ENCODE measurements around the gene CLPSL1. TPM values are rescaled to one million over a fixed set of nuclear protein-coding genes. Genes with fewer than 3 reads are reported as not detected.

The CLPSL1 gene
- total RNA-seq, 2 donors from 2014 or later, result not detected

DNA sequence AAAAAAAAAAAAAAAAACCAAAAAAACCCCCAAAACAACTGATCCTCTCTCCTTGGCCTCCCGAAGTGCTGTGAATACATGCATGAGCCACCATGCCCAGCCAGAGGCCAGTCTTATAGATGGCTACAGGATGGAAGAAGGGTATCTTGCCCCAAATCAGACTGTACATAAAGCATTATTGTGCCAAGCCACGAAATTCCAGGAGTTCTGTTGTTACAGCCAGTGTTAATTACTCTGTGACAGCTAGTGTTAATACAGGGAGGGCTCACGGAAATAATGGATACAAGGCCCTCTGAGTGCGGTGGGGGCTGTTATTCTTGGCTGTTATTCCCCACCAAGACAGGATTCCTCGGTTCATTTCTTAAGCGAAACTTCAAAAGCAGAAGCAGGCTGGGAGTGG, 5.8 kb upstream of the CLPSL1 start:
- H3K36me3 Mint-ChIP-seq (ENCODE audit: low read depth), result peaks cover 7% of the 10 kb centered on the region
- no peaks in the 10 kb centered on the region for H3K9me3 ChIP-seq (ENCODE audit: control insufficient read depth, low read length, poor library complexity, severe bottlenecking)
- ATAC-seq (no peak), DNase-seq (no peak)
- peaks cover 14% of the 10 kb centered on the region for H3K4me1 Mint-ChIP-seq
- H3K4me3 Mint-ChIP-seq, result no peak overlapping the region
- no peak overlapping the region for H3K27ac Mint-ChIP-seq
- peaks cover 33% of the 10 kb centered on the region for H3K27me3 Mint-ChIP-seq

DNA sequence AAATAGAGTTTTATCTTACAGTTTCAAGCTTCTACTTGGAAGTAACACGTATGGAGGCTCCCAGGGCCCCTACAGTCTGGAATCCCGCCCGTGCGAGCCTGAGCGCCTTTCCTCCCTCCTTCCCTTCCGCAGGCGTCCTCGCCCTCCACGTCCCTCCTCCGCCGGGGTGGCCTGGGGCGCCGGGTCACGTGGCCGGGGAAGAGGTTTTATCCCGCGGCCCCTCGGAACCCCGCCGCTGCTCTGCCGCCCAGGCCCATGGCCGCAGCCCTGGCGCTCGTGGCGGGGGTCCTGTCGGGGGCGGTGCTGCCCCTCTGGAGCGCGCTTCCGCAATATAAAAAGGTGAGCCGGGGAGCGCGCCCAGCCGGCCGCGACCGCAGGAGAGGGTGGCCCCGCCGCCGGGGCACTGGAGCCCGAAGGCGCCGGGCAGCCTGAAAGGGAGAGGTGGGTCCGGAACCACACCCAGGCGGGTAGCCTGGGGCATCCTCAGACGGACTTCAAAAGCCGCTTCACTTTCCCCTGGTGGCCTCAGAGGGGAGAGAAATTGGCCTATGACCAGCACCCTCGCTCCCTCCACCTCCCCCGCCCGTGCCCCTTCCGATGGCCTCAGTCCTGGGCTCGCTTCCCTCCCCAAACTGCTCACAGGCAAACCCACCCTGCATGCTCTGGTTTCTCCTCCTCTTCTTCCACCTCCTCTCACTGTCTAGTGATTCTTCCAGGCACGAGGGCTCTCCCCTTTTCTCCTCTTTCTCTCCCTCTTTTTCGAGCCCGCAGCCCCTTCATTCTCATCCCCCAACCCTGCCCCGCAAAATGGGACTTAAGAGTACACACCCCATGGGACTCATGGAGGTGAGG, 4.2 kb upstream of the CLPSL1 start, which contains the start of gene CLPSL2:
Gene CLPSL2, plus strand, starts transcription at position 235 of the 852 bp plus-strand sequence. Its CDS starts 21 bp downstream, at position 256.
- Mint-ChIP-seq H3K4me3 (peak within 1 kb of the TSS; percentile 87), H3K27me3 (peaks cover 39% of the 10 kb centered on the region), H3K4me1 (peaks cover 14% of the 10 kb centered on the region), H3K27ac (no peak within 1 kb of the TSS), H3K36me3 (ENCODE audit: low read depth) (peaks cover 7% of the 10 kb centered on the region)
- ATAC-seq (peak; percentile 32), DNase-seq (no peak)
- H3K9me3 ChIP-seq (ENCODE audit: control insufficient read depth, low read length, poor library complexity, severe bottlenecking), result no peaks in the 10 kb centered on the region

DNA sequence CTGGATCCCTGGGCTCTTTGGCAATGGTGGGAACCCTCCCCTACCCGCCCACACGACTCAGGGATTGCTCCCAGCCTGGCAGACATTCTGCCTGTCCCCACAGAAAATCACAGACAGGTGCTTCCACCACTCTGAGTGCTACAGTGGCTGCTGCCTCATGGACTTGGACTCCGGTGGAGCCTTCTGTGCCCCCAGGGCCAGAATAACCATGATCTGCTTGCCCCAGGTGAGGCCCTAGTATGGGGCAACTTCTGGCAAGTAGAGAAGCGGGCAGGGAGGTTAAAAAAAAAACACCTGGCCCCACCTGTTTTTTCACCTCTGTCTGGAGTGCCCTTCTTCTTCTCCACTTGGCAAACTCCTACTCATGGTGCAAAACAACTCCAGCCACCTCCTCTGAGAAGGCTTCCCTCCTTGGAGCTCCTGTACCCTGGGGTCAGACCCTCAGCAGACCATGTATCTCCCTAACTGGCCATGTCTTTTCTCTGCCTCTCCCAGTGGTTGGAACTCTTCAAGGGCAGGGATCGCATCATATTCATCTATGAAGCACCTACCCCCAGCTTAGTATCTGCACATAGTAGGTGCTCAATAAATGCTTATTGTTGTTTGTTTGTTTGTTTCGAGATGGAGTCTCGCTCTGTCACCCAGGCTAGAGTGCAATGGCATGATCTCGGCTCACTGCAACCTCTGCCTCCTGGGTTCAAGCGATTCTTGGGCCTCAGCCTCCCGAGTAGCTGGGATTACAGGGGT, 3.3 kb upstream of the CLPSL1 start:
- DNase-seq, result no peak
- H3K9me3 ChIP-seq (ENCODE audit: control insufficient read depth, low read length, poor library complexity, severe bottlenecking), result no peaks in the 10 kb centered on the region
- peaks cover 4% of the 10 kb centered on the region for H3K36me3 Mint-ChIP-seq (ENCODE audit: low read depth)
- H3K27me3 Mint-ChIP-seq, result peaks cover 48% of the 10 kb centered on the region
- H3K4me1 Mint-ChIP-seq, result peaks cover 11% of the 10 kb centered on the region
- H3K27ac Mint-ChIP-seq, result no peak overlapping the region
- H3K4me3 Mint-ChIP-seq, result peak overlapping the region; percentile 81
- ATAC-seq, result no peak

DNA sequence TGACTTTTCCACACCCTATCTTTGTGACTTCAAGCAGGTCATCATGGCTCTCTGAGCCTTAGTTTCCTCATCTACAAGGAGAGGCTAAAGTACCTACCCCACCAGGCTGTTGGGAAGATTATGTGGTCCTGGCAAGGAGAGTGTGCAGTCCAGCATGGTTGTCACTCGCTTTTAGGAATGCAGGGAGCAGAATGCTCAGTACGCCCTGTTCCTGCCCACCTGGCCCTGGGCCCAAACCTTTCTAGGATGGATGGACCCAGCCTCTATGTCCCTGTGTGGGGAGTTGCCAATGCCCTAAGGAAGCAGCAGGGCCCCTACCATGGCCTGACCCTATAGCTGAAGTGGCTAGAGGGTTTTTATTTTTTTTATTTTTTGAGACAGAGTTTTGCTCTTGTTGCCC, 2.4 kb upstream of the CLPSL1 start:
- no peak overlapping the region for H3K27ac Mint-ChIP-seq
- H3K9me3 ChIP-seq (ENCODE audit: control insufficient read depth, low read length, poor library complexity, severe bottlenecking), result no peaks in the 10 kb centered on the region

DNA sequence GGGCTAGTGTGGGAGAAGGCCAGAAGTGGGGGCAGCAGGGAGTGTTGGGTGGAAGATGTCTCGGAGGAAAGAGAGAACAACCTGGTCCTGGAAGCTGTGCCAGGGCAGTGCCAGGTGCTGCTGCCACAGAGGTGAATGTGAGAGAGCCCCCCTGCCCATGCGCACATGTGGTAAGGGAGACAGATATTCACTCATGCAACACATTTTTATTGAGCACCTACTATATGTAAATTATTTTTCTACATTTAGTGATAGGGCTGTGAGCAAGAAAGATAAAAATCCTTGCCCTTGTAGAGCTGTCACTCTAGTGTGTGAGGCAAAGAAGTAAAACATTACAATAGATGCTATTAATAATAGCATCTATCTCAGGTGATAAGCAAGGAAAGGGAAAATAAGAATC, 471 bp downstream of the CLPSL1 start:
- Mint-ChIP-seq H3K27me3 (peaks cover 54% of the 10 kb centered on the region), H3K4me1 (peaks cover 8% of the 10 kb centered on the region), H3K4me3 (no peak overlapping the region), H3K27ac (no peak overlapping the region), H3K36me3 (ENCODE audit: low read depth) (peaks cover 2% of the 10 kb centered on the region)
- DNase-seq (no peak), ATAC-seq (no peak)
- H3K9me3 ChIP-seq (ENCODE audit: control insufficient read depth, low read length, poor library complexity, severe bottlenecking), result no peaks in the 10 kb centered on the region

More for the DNA sequence above, 2.4 kb upstream of the CLPSL1 start:
- DNase-seq (no peak), ATAC-seq (no peak)
- Mint-ChIP-seq H3K36me3 (ENCODE audit: low read depth) (peaks cover 4% of the 10 kb centered on the region), H3K4me1 (peaks cover 11% of the 10 kb centered on the region), H3K4me3 (no peak overlapping the region), H3K27me3 (peaks cover 49% of the 10 kb centered on the region)

DNA sequence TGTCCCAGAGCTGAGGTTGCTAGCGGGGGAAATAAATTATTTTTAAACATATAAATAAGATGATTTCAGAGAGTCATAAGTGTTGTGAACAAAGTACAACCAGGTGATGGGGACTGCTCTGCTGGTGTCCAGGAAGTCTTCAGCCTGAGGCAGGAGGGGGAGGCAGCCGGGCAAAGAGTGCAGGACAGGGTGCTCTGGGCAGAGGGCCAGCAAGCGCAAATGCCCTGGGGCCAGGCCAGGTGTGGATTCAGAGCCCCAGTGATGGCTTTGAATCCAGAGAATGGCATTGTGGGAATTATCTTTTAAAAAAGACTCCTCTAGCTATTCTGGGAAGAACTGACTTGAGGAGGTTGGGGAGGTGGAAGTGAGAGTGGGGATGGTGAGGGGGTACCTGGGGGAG, 1.6 kb downstream of the CLPSL1 start:
- Mint-ChIP-seq H3K27ac (no peak overlapping the region), H3K4me1 (peaks cover 5% of the 10 kb centered on the region), H3K4me3 (no peak overlapping the region), H3K27me3 (peaks cover 63% of the 10 kb centered on the region), H3K36me3 (ENCODE audit: low read depth) (peaks cover 2% of the 10 kb centered on the region)
- DNase-seq (no peak), ATAC-seq (no peak)
- no peaks in the 10 kb centered on the region for H3K9me3 ChIP-seq (ENCODE audit: control insufficient read depth, low read length, poor library complexity, severe bottlenecking)

DNA sequence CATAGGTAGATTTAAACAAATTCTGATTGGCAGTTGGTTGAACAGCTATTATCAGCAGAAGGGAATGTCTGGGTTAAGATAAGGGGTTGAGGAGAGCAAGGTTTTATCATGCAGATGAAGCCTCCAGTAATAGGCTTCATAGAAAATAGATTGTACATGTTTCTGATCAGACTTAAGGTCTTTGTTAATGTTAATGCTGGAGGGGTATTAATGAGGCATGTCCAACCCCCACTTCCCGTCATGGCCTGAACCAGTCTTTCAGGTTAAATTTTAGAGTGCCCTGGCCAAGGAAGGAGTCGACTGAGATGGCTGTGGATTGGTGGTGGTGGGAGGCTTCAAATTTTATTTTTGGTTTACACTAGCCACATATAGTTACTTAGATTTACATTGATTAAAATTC, 3.4 kb downstream of the CLPSL1 start:
- no peaks in the 10 kb centered on the region for H3K9me3 ChIP-seq (ENCODE audit: control insufficient read depth, low read length, poor library complexity, severe bottlenecking)
- peaks cover 65% of the 10 kb centered on the region for H3K27me3 Mint-ChIP-seq

DNA sequence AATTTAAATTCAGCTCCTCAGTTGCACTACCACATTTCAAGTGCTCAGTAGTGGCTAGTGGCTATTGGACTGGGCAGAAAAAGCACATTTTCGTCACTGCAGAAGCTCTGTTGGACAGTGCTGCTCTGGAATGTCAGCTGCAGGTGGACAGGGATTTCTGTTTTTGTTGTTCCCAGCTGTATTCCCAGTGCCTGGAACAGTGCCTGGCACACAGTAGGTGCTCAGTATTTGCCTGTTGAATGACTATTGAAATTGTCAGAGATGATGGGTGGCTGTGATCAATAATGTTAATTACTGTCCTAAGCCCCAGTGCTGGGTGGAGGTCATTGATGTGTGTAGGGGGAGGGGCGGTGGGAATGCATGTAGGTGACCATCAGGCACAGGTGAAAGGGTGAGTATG, 5.5 kb downstream of the CLPSL1 start:
- ATAC-seq, result no peak
- H3K9me3 ChIP-seq (ENCODE audit: control insufficient read depth, low read length, poor library complexity, severe bottlenecking), result no peaks in the 10 kb centered on the region
- Mint-ChIP-seq H3K36me3 (ENCODE audit: low read depth) (peaks cover 2% of the 10 kb centered on the region), H3K4me3 (no peak overlapping the region), H3K27me3 (peaks cover 73% of the 10 kb centered on the region), H3K27ac (no peak overlapping the region), H3K4me1 (no peaks in the 10 kb centered on the region)
- no peak for DNase-seq

More for the DNA sequence above, 3.4 kb downstream of the CLPSL1 start:
- H3K4me3 Mint-ChIP-seq, result no peak overlapping the region
- H3K27ac Mint-ChIP-seq, result no peak overlapping the region
- H3K4me1 Mint-ChIP-seq, result peaks cover 3% of the 10 kb centered on the region
- DNase-seq (no peak), ATAC-seq (no peak)
- no peaks in the 10 kb centered on the region for H3K36me3 Mint-ChIP-seq (ENCODE audit: low read depth)

DNA sequence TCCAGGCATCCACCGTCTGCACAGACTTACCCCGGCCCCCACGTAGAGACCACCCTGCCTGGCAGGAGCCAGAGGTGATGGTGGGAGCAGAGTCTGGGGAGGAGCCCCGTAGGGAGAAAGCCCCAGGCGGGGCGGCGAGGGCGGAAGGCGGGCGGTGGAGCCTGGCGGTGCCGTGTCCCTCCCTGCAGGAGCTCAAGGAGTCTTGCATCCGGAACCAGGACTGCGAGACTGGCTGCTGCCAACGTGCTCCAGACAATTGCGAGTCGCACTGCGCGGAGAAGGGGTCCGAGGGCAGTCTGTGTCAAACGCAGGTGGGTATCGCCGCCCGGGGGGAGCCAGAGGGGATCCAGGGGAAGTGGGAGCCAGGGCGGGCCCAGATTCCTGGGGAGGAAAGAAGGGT, 6.0 kb downstream of the CLPSL1 start:
- DNase-seq, result no peak
- Mint-ChIP-seq H3K4me1 (no peaks in the 10 kb centered on the region), H3K27me3 (peaks cover 71% of the 10 kb centered on the region), H3K36me3 (ENCODE audit: low read depth) (peaks cover 2% of the 10 kb centered on the region), H3K27ac (no peak overlapping the region), H3K4me3 (no peak overlapping the region)
- H3K9me3 ChIP-seq (ENCODE audit: control insufficient read depth, low read length, poor library complexity, severe bottlenecking), result no peaks in the 10 kb centered on the region
- ATAC-seq, result no peak

DNA sequence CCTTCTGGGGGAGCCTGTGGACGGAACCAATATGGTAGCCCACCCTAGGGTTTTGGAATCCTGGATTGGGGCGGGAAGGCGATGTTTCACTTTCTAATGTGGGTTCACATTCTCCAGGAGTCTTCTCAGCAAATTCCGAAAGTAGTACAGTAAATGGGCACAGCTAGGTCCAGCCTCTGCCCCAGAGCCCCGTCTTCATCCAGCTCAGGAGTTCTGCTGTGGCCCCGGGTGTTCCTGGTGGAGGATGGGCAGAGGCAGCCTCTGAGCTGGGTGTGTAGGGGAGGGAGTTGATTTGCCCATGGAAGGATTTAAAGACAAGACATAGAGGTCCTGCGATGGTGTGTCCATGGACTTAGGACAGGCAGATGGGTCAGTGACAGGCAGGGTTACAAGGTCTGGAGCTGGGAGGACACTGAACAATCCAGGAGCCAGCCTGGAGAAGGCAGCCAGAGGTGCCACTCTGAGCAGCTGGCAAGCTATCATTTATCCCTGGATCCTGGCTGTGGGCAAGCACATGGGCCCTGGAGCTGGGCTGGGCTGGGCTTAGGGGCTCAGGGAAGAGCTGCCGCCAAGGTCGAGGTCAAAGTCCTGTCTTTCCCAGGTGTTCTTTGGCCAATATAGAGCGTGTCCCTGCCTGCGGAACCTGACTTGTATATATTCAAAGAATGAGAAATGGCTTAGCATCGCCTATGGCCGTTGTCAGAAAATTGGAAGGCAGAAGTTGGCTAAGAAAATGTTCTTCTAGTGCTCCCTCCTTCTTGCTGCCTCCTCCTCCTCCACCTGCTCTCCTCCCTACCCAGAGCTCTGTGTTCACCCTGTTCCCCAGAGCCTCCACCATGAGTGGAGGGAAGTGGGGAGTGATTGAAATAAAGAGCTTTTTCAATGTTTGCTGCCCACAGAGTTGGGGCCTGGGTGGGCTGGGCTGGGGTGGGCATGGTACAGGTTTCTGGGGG, 6.7 kb downstream of the CLPSL1 start:
- H3K27ac Mint-ChIP-seq, result no peak overlapping the region
- peaks cover 64% of the 10 kb centered on the region for H3K27me3 Mint-ChIP-seq
- no peak overlapping the region for H3K4me3 Mint-ChIP-seq
- ATAC-seq (no peak), DNase-seq (no peak)
- peaks cover 2% of the 10 kb centered on the region for H3K36me3 Mint-ChIP-seq (ENCODE audit: low read depth)
- H3K9me3 ChIP-seq (ENCODE audit: control insufficient read depth, low read length, poor library complexity, severe bottlenecking), result no peaks in the 10 kb centered on the region
- H3K4me1 Mint-ChIP-seq, result no peaks in the 10 kb centered on the region

DNA sequence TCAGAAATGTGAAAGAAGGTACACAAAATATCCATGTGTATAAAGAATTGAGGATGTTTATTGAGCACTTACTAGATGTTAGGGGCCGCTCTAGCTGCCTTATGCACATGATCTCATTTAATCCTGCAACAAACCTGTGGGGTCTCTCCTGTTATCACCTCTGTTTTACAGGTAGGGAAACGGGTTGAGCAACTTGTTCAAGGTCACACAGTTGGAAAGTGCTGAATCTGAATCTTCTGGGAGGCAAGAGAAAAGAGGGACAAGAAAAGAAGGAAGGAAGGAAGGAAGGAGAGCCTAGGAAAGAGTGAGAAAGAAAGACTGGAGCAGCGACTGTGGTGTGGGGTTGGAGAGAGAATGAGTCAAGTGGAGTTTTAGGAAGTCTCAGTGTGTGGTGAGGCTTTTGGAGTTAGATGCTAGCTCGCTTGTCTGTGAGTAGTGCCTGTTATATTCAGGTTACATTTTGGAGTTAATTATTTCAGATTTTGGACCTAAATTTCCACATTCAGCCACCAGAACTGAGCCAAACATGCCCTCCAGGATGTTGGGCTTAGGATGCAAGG, 7.7 kb downstream of the CLPSL1 start:
- DNase-seq (no peak), ATAC-seq (no peak)
- H3K9me3 ChIP-seq (ENCODE audit: control insufficient read depth, low read length, poor library complexity, severe bottlenecking), result no peaks in the 10 kb centered on the region
- Mint-ChIP-seq H3K4me3 (no peak overlapping the region), H3K27me3 (peaks cover 63% of the 10 kb centered on the region), H3K4me1 (no peaks in the 10 kb centered on the region), H3K27ac (no peak overlapping the region), H3K36me3 (ENCODE audit: low read depth) (peaks cover 2% of the 10 kb centered on the region)

DNA sequence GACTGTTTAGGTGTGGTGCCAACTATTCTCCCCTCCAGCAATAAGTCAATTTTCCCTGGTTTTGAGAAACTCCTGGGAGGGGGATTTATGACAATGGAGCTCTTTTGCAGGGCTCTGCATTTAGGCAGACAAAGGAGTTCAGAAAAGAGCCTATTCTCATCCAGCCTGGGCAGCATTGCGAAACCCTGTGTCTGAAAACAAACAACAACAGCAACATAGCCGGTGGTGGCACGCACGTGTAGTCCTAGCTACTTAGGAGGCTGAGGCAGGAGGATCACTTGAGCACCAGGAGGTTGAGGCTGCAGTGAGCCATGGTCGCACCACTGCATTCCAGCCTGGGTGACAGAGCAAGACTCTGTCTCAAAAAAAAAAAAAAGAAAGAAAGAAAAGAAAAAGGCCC, 9.9 kb downstream of the CLPSL1 start:
- peaks cover 2% of the 10 kb centered on the region for H3K36me3 Mint-ChIP-seq (ENCODE audit: low read depth)
- DNase-seq (no peak), ATAC-seq (no peak)
- no peak overlapping the region for H3K4me3 Mint-ChIP-seq
- no peaks in the 10 kb centered on the region for H3K9me3 ChIP-seq (ENCODE audit: control insufficient read depth, low read length, poor library complexity, severe bottlenecking)
- H3K27ac Mint-ChIP-seq, result no peak overlapping the region
- H3K4me1 Mint-ChIP-seq, result no peaks in the 10 kb centered on the region
- peaks cover 55% of the 10 kb centered on the region for H3K27me3 Mint-ChIP-seq
